GM12878 (cell line): ENCODE results near the gene TOMT. TPM values are rescaled to one million over a fixed set of nuclear protein-coding genes. Genes with fewer than 3 reads are reported as not detected.

ENCODE experiments used
- ATAC-seq: fragments of 200-7000 bp; cut with Tn5 transposase; 3 replicates; pipeline ENCODE4 v1.9.1; 2020; ENCODE audit warnings: mild to moderate bottlenecking, moderate library complexity
- BruUV-seq: library from RNA; stranded (reverse); fragments of 400-500 nt; replicated peaks from 2 replicates; lab custom pipeline; 2021; lab: Mats Ljungman, UMichigan
- CTCF ChIA-PET: fragments of 300-600 bp; sonication (Branson Sonifier 250); formaldehyde crosslinking; extraction: SDS; loops from one replicate; lab custom pipeline; 2021; ENCODE audit warnings: inconsistent platforms; lab: Yijun Ruan, JAX
- POLR2A ChIA-PET: fragments of 350-600 bp; formaldehyde crosslinking; extraction: SDS; loops from one replicate; lab custom pipeline; 2021; ENCODE audit warnings: inconsistent platforms; lab: Charles Lee
- RAD21 ChIA-PET: fragments of 300-600 bp; sonication (Branson Sonifier 250); formaldehyde crosslinking; loops from one replicate; lab custom pipeline; 2023; ENCODE audit warnings: antibody characterized with exemption; ENCODE audit not compliant: unreplicated experiment; lab: Charles Lee
- SMC1A ChIA-PET: fragments of 300-600 bp; sonication (Branson Sonifier 250); formaldehyde crosslinking; loops from one replicate; lab custom pipeline; 2023; ENCODE audit not compliant: unreplicated experiment, uncharacterized antibody; lab: Charles Lee
- DNase-seq: peaks from one replicate; pipeline ENCODE4 v3.0.0-alpha.2; 2011; ENCODE audit warnings: low read depth, low spot score
- FAIRE-seq: peaks from 3 replicates; lab custom pipeline; 2011; peaks lifted over from hg19 to GRCh38; lab: Jason Lieb, UNC
- H2AFZ ChIP-seq: 2 replicates; pipeline ENCODE4 v1.6.0; 2011; ENCODE audit warnings: low read depth, low read length, control low read depth; ENCODE audit not compliant: control insufficient read depth
- H3K27ac ChIP-seq: 2 replicates; pipeline ENCODE4 v1.5.1; 2011; ENCODE audit warnings: control low read depth; ENCODE audit not compliant: control insufficient read depth, insufficient read depth
- H3K27me3 ChIP-seq, 2 experiments: replicated peaks in 1 of 2; 2 replicates each; pipeline versions ENCODE4 v1.6.0 to v1.6.1; 2011; ENCODE audit warnings: low read length in 1 of 2; ENCODE audit not compliant: control insufficient read depth in 2 of 2, insufficient read depth in 2 of 2
- H3K36me3 ChIP-seq, 2 experiments: 2 replicates each; pipeline ENCODE4 v1.5.1; 2011; ENCODE audit warnings: low read length in 1 of 2; ENCODE audit not compliant: control insufficient read depth in 2 of 2, insufficient read depth in 2 of 2
- H3K4me1 ChIP-seq: 2 replicates; pipeline ENCODE4 v1.6.1; 2011; ENCODE audit warnings: mild to moderate bottlenecking, low read length, moderate library complexity, mixed read lengths; ENCODE audit not compliant: control insufficient read depth, insufficient read depth
- H3K4me2 ChIP-seq: 2 replicates; pipeline ENCODE4 v1.6.0; 2011; ENCODE audit warnings: control low read depth; ENCODE audit not compliant: control insufficient read depth, insufficient read depth
- H3K4me3 ChIP-seq: fragments of 200-600 bp; sonication (generic); 2 replicates; pipeline ENCODE4 v1.5.1; 2016
- H3K79me2 ChIP-seq: 2 replicates; pipeline ENCODE4 v1.6.0; 2011; ENCODE audit warnings: low read length; ENCODE audit not compliant: control insufficient read depth, insufficient read depth
- H3K9ac ChIP-seq: 2 replicates; pipeline ENCODE4 v1.8.0; 2011; ENCODE audit warnings: low read length, control low read depth, mixed read lengths; ENCODE audit not compliant: control insufficient read depth, insufficient read depth
- H3K9me3 ChIP-seq: replicated peaks from 3 replicates; pipeline ENCODE4 v1.5.1; 2011; ENCODE audit warnings: mild to moderate bottlenecking, low read length; ENCODE audit not compliant: control insufficient read depth, insufficient read depth
- H4K20me1 ChIP-seq: 2 replicates; pipeline ENCODE4 v1.6.0; 2011; ENCODE audit not compliant: control insufficient read depth, insufficient read depth
- ATF7 ChIP-seq: fragments of 450-650 bp; IDR thresholded peaks from 2 replicates; pipeline ENCODE4 v1.6.1; 2016; ENCODE audit warnings: low read depth, mild to moderate bottlenecking
- HCFC1 ChIP-seq: fragments of 150-350 bp; IDR thresholded peaks from 2 replicates; pipeline ENCODE4 v1.6.1; 2014; ENCODE audit warnings: low read length
- MTA2 ChIP-seq: fragments of 450-650 bp; IDR thresholded peaks from 2 replicates; pipeline ENCODE4 v1.6.1; 2016; ENCODE audit warnings: low read depth, mild to moderate bottlenecking, moderate library complexity
- MXI1 ChIP-seq: fragments of 150-350 bp; IDR thresholded peaks from 2 replicates; pipeline ENCODE4 v1.6.1; 2011; ENCODE audit warnings: low read depth, mild to moderate bottlenecking, inconsistent platforms, low read length, improper control_type of control experiment
- MYC ChIP-seq: IDR thresholded peaks from 2 replicates; pipeline ENCODE4 v1.6.1; 2011; ENCODE audit warnings: mild to moderate bottlenecking, low read length, moderate library complexity, inconsistent platforms; ENCODE audit not compliant: insufficient read depth, insufficient replicate concordance, insufficient read length, severe bottlenecking
- PAX8 ChIP-seq: fragments of 450-650 bp; IDR thresholded peaks from 2 replicates; pipeline ENCODE4 v1.6.1; 2017; ENCODE audit warnings: mild to moderate bottlenecking, moderate library complexity
- POLR2A ChIP-seq: IDR thresholded peaks from 2 replicates; pipeline ENCODE4 v1.6.1; 2011; ENCODE audit warnings: low read depth, mild to moderate bottlenecking, low read length
- RUNX3 ChIP-seq: IDR thresholded peaks from 2 replicates; pipeline ENCODE4 v1.6.1; 2012; ENCODE audit warnings: low read length, inconsistent platforms
- SRF ChIP-seq, 2 experiments: IDR thresholded peaks; 2 replicates each; pipeline ENCODE4 v1.6.1; 2011; ENCODE audit warnings: low read depth in 2 of 2, low read length in 2 of 2, mild to moderate bottlenecking in 1 of 2, moderate library complexity in 1 of 2
- SUPT20H ChIP-seq: IDR thresholded peaks from 2 replicates; pipeline ENCODE4 v1.6.1; 2011; ENCODE audit warnings: low read depth, mild to moderate bottlenecking, low read length, moderate library complexity, borderline replicate concordance; ENCODE audit not compliant: control insufficient read depth
- TBL1XR1 ChIP-seq: IDR thresholded peaks from 2 replicates; pipeline ENCODE4 v1.6.1; 2012; ENCODE audit warnings: low read depth, low read length, improper control_type of control experiment
- YY1 ChIP-seq: IDR thresholded peaks from 2 replicates; pipeline ENCODE4 v1.6.1; 2011; ENCODE audit warnings: low read depth, mild to moderate bottlenecking, low read length
- ZNF217 ChIP-seq: fragments of 450-650 bp; IDR thresholded peaks from 2 replicates; pipeline ENCODE4 v1.6.1; 2017; ENCODE audit warnings: antibody characterized with exemption, mild to moderate bottlenecking
- ZNF24 ChIP-seq: fragments of 450-650 bp; IDR thresholded peaks from 2 replicates; pipeline ENCODE4 v1.6.1; 2017; ENCODE audit warnings: antibody characterized with exemption, mild to moderate bottlenecking
- ZZZ3 ChIP-seq: IDR thresholded peaks from 2 replicates; pipeline ENCODE4 v1.6.1; 2011; ENCODE audit warnings: low read depth; ENCODE audit not compliant: control insufficient read depth, insufficient read length
- WGBS: methylation state at CpG from one replicate; pipeline ENCODE4 v1.1.6; 2016; ENCODE audit warnings: low lambda C conversion rate; ENCODE audit not compliant: insufficient replicate concordance, insufficient coverage; ENCODE audit errors: missing lambda C conversion rate; 5-methylcytosine and 5-hydroxymethylcytosine counted together
- in situ Hi-C: fragments of 300-500 bp; cut with MboI; formaldehyde crosslinking; loops from 9 replicates; pipeline ENCODE4 v1.14.3; 2018; ENCODE audit warnings: mixed read lengths
- intact Hi-C: fragments of 100-400 bp; cut with micrococcal nuclease; formaldehyde crosslinking; loops from one replicate; pipeline ENCODE4 v1.14.2; 2022; ENCODE audit not compliant: unreplicated experiment
- polyA plus RNA-seq, 11 experiments: library from polyadenylated mRNA; depleted of rRNA in 4 of 11; unstranded in 6 of 11; stranded (reverse) in 5 of 11; fragments of >200 nt; fragmentation: Nextera tagmentation in 4 of 11; fragmentation: Illumina TruSeq in 1 of 11; extraction: Ambion mirVana in 4 of 11; extraction: Trizol in 1 of 11; gene quantifications; 1 replicate in 1 of 11; 2 replicates in 10 of 11; pipeline versions ENCODE4 v1.2.1 to v1.2.3, GENCODE V29; 2011 to 2016; ENCODE audit warnings: inconsistent platforms in 2 of 11, missing spikeins in 2 of 11, low read depth in 1 of 11
- total RNA-seq, 4 experiments: library from RNA; depleted of rRNA in 3 of 4; stranded (reverse); fragments of >200 nt in 3 of 4; fragmentation: Illumina TruSeq in 1 of 4; extraction: Trizol in 1 of 4; gene quantifications; 2 replicates each; pipeline versions ENCODE4 v1.2.1 to v1.2.3, GENCODE V29; 2013 to 2021
- TF ChIP-seq, protein P1 (sequence below): IDR thresholded peaks from 2 replicates; pipeline ENCODE4 v1.6.1; 2011; ENCODE audit warnings: low read depth, mild to moderate bottlenecking, low read length, moderate library complexity, borderline replicate concordance; ENCODE audit errors: extremely low read depth
- TF ChIP-seq, protein P2 (sequence below): IDR thresholded peaks from 2 replicates; pipeline ENCODE4 v1.6.1; 2011; ENCODE audit warnings: borderline replicate concordance, low read depth, mild to moderate bottlenecking, moderate library complexity, mixed read lengths, low read length; ENCODE audit not compliant: insufficient read depth; ENCODE audit errors: extremely low read length
- TF ChIP-seq, protein P3 (sequence below): fragments of 150-350 bp; IDR thresholded peaks from 2 replicates; pipeline ENCODE4 v1.6.1; 2014; ENCODE audit warnings: mild to moderate bottlenecking, low read depth, low read length
- TF ChIP-seq, protein P4 (sequence below): fragments of 450-650 bp; IDR thresholded peaks from 2 replicates; pipeline ENCODE4 v1.6.1; 2017; ENCODE audit warnings: antibody characterized with exemption, mild to moderate bottlenecking, moderate library complexity

The TOMT gene
- total and polyA plus RNA-seq, 10 of the 15 experiments (the other 5 are each of a cell fraction or from before 2014, with no cell fraction given), result not detected

DNA sequence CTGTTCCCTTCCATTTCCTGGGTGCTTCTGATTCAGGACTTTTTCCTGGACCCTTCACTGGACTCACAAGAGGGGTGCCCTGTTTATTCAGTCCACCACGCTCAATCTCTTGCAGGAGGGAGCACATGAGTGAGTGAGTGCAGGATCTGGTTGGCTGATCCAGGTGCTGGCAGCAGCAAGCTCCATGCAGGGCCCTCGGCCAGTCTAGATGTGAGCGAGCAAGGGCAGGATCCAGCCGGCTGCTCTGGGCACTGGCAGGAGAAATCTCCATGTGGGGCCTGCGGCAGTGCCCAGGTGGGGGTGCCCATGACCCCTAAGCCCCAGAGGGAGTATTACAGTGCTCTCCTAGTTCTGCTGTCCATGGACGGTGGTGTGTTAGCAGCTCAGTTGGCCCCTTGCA is 18.3 kb downstream of the TOMT start:
- Histone ChIP-seq H3K27ac (no peak overlapping the region), H4K20me1 (no peaks in the 10 kb centered on the region), H3K9me3 (peaks cover 2% of the 10 kb centered on the region; the same call in 2 of the 3 replicates), H3K4me2 (no peak overlapping the region), H3K4me3 (no peak overlapping the region), H3K9ac (no peak overlapping the region), H3K27me3 (no peaks in the 10 kb centered on the region), H3K79me2 (no peaks in the 10 kb centered on the region), H3K36me3 (no peaks in the 10 kb centered on the region), H2AFZ (no peak overlapping the region), H3K4me1 (no peaks in the 10 kb centered on the region)
- FAIRE-seq (no peak), ATAC-seq (no peak), DNase-seq (no peak)
- in situ Hi-C loops, result no loop called here
- WGBS, result 41% methylated on average over 6 of the region's 6 CpGs
- BruUV-seq, result no TSS peak
- CTCF ChIA-PET, result interaction anchor here (1.5 to 2.1 kb wide), 2 partner anchors 32 to 99 kb away, joined by 5 read pairs; no protein-coding TSS in a partner anchor
- SMC1A ChIA-PET, result no interaction called here
- POLR2A ChIA-PET, result interaction anchor here (0.6 kb wide), 1 partner anchor 208 kb away, joined by 3 read pairs; no protein-coding TSS in a partner anchor
- RAD21 ChIA-PET, result no interaction called here
- intact Hi-C loops, result no loop called here
- TF ChIP-seq, protein P1, sequence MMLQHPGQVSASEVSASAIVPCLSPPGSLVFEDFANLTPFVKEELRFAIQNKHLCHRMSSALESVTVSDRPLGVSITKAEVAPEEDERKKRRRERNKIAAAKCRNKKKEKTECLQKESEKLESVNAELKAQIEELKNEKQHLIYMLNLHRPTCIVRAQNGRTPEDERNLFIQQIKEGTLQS, result no peak
- TF ChIP-seq ZZZ3 (no peak), MTA2 (no peak), ZNF217 (no peak), PAX8 (no peak), TBL1XR1 (no peak), RUNX3 (no peak), ATF7 (no peak), SUPT20H (no peak), YY1 (no peak), HCFC1 (no peak), POLR2A (no peak), ZNF24 (no peak), MXI1 (no peak), MYC (no peak), SRF (IDR thresholded peaks at IDR 0.05; ENCODE audit: low read depth in 2 of 2, low read length in 2 of 2) (no peak)
- TF ChIP-seq, protein P2, sequence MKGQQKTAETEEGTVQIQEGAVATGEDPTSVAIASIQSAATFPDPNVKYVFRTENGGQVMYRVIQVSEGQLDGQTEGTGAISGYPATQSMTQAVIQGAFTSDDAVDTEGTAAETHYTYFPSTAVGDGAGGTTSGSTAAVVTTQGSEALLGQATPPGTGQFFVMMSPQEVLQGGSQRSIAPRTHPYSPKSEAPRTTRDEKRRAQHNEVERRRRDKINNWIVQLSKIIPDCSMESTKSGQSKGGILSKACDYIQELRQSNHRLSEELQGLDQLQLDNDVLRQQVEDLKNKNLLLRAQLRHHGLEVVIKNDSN, result no peak
- TF ChIP-seq, protein P3, sequence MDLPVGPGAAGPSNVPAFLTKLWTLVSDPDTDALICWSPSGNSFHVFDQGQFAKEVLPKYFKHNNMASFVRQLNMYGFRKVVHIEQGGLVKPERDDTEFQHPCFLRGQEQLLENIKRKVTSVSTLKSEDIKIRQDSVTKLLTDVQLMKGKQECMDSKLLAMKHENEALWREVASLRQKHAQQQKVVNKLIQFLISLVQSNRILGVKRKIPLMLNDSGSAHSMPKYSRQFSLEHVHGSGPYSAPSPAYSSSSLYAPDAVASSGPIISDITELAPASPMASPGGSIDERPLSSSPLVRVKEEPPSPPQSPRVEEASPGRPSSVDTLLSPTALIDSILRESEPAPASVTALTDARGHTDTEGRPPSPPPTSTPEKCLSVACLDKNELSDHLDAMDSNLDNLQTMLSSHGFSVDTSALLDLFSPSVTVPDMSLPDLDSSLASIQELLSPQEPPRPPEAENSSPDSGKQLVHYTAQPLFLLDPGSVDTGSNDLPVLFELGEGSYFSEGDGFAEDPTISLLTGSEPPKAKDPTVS, result no peak
- TF ChIP-seq, protein P4, sequence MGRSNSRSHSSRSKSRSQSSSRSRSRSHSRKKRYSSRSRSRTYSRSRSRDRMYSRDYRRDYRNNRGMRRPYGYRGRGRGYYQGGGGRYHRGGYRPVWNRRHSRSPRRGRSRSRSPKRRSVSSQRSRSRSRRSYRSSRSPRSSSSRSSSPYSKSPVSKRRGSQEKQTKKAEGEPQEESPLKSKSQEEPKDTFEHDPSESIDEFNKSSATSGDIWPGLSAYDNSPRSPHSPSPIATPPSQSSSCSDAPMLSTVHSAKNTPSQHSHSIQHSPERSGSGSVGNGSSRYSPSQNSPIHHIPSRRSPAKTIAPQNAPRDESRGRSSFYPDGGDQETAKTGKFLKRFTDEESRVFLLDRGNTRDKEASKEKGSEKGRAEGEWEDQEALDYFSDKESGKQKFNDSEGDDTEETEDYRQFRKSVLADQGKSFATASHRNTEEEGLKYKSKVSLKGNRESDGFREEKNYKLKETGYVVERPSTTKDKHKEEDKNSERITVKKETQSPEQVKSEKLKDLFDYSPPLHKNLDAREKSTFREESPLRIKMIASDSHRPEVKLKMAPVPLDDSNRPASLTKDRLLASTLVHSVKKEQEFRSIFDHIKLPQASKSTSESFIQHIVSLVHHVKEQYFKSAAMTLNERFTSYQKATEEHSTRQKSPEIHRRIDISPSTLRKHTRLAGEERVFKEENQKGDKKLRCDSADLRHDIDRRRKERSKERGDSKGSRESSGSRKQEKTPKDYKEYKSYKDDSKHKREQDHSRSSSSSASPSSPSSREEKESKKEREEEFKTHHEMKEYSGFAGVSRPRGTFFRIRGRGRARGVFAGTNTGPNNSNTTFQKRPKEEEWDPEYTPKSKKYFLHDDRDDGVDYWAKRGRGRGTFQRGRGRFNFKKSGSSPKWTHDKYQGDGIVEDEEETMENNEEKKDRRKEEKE, result no peak
- TF ChIP-seq, all 136 proteins: peak for 0
